Hepatocyte (in vitro differentiated cells): ENCODE results near the gene XRN1. TPM values are rescaled to one million over a fixed set of nuclear protein-coding genes. Genes with fewer than 3 reads are reported as not detected.
"Not testable (repeated sequence)": the region's sequence is repeated elsewhere in the genome, so short reads cannot be mapped to it uniquely, and the experiment has no call there.

Experiments used
- DNase-seq: peaks from one replicate; pipeline ENCODE4 v3.0.0-alpha.2; 2016; ENCODE audit warnings: low spot score
- H2AFZ ChIP-seq: fragments of 200-600 bp; sonication (generic); 2 replicates; pipeline ENCODE4 v1.6.0; 2016; ENCODE audit warnings: antibody characterized with exemption, mild to moderate bottlenecking
- H3K27ac ChIP-seq: fragments of 200-600 bp; sonication (generic); 2 replicates; pipeline ENCODE4 v1.5.1; 2016; ENCODE audit warnings: mild to moderate bottlenecking
- H3K27me3 ChIP-seq: fragments of 200-600 bp; sonication (generic); 2 replicates; pipeline ENCODE4 v1.6.1; 2016
- H3K36me3 ChIP-seq: fragments of 200-600 bp; sonication (generic); replicated peaks from 2 replicates; pipeline ENCODE4 v1.5.1; 2016; ENCODE audit warnings: low read depth; ENCODE audit not compliant: insufficient read depth
- H3K4me1 ChIP-seq: fragments of 200-600 bp; sonication (generic); 2 replicates; pipeline ENCODE4 v1.5.1; 2016; ENCODE audit warnings: mild to moderate bottlenecking, moderate library complexity; ENCODE audit not compliant: insufficient read depth
- H3K4me2 ChIP-seq: fragments of 200-600 bp; sonication (generic); 2 replicates; pipeline ENCODE4 v1.6.0; 2016
- H3K4me3 ChIP-seq: fragments of 200-600 bp; sonication (generic); 2 replicates; pipeline ENCODE4 v1.5.1; 2016; ENCODE audit warnings: mild to moderate bottlenecking
- H3K79me2 ChIP-seq: fragments of 200-600 bp; sonication (generic); 2 replicates; pipeline ENCODE4 v1.6.0; 2017; ENCODE audit warnings: mild to moderate bottlenecking
- H3K9me2 ChIP-seq: fragments of 200-600 bp; sonication (generic); replicated peaks from 2 replicates; pipeline ENCODE4 v1.6.0; 2017; ENCODE audit warnings: mild to moderate bottlenecking; ENCODE audit not compliant: insufficient read depth
- H3K9me3 ChIP-seq: fragments of 200-600 bp; sonication (generic); 2 replicates; pipeline ENCODE4 v1.5.1; 2016; ENCODE audit warnings: low read depth, mild to moderate bottlenecking
- H4K20me1 ChIP-seq: fragments of 200-600 bp; sonication (generic); 2 replicates; pipeline ENCODE4 v1.6.0; 2016; ENCODE audit warnings: mild to moderate bottlenecking; ENCODE audit not compliant: insufficient read depth, poor library complexity, severe bottlenecking
- CTCF ChIP-seq: fragments of 200-600 bp; sonication (generic); IDR thresholded peaks from 2 replicates; pipeline ENCODE4 v1.5.1; 2016; ENCODE audit warnings: antibody characterized with exemption, mild to moderate bottlenecking; ENCODE audit not compliant: poor library complexity
- EZH2 ChIP-seq: fragments of 200-600 bp; sonication (generic); IDR thresholded peaks from 2 replicates; pipeline ENCODE4 v1.6.1; 2016; ENCODE audit warnings: antibody characterized with exemption, mild to moderate bottlenecking, borderline replicate concordance
- EZH2phosphoT487 ChIP-seq: fragments of 200-600 bp; sonication (generic); IDR thresholded peaks from one replicate; pipeline ENCODE4 v1.6.1; 2018; ENCODE audit warnings: antibody characterized with exemption, mild to moderate bottlenecking, low read depth, moderate library complexity; ENCODE audit not compliant: unreplicated experiment, severe bottlenecking
- WGBS: methylation state at CpG from one replicate; pipeline ENCODE4 v1.1.6; 2016; ENCODE audit warnings: low lambda C conversion rate; ENCODE audit errors: missing lambda C conversion rate; 5-methylcytosine and 5-hydroxymethylcytosine counted together
- polyA plus RNA-seq: library from polyadenylated mRNA; unstranded; fragments of >200 nt; fragmentation: Nextera tagmentation; extraction: Ambion mirVana; gene quantifications from 2 replicates; pipeline ENCODE4 v1.2.1, GENCODE V29; 2016
- total RNA-seq: library from RNA; depleted of rRNA; stranded (reverse); fragments of >200 nt; gene quantifications from 2 replicates; pipeline ENCODE4 v1.2.3, GENCODE V29; 2014

The XRN1 gene
- total and polyA plus RNA-seq, 2 experiments from 2014 or later = 6.0 to 39.5 TPM

- Histone ChIP-seq H3K27ac (no peak overlapping the region), H3K9me3 (no peaks in the 10 kb centered on the region), H3K4me2 (no peak overlapping the region), H4K20me1 (no peaks in the 10 kb centered on the region), H3K9me2 (no peaks in the 10 kb centered on the region), H3K4me1 (no peaks in the 10 kb centered on the region), H2AFZ (no peak overlapping the region), H3K79me2 (no peaks in the 10 kb centered on the region), H3K36me3 (no peaks in the 10 kb centered on the region), H3K4me3 (no peak overlapping the region), H3K27me3 (no peaks in the 10 kb centered on the region)
- 81% methylated on average over 1 of the region's 1 CpG for WGBS
- DNase-seq = no peak
- no peak for TF ChIP-seq CTCF
- no peak for TF ChIP-seq EZH2phosphoT487
- no peak for TF ChIP-seq EZH2
These were observed 99.4 kb downstream of the XRN1 start for GRCh38 chr3:142348460-142348859.

GRCh38 chr3:142337994-142338393, 109.8 kb downstream of the XRN1 start:
- 83% methylated on average over 3 of the region's 3 CpGs for WGBS
- Histone ChIP-seq H2AFZ (no peak overlapping the region), H3K4me2 (no peak overlapping the region), H3K9me3 (no peaks in the 10 kb centered on the region), H3K9me2 (no peaks in the 10 kb centered on the region), H3K27me3 (no peaks in the 10 kb centered on the region), H3K4me1 (no peaks in the 10 kb centered on the region), H3K27ac (no peak overlapping the region), H3K4me3 (no peak overlapping the region), H4K20me1 (no peaks in the 10 kb centered on the region), H3K36me3 (no peaks in the 10 kb centered on the region), H3K79me2 (no peaks in the 10 kb centered on the region)
- no peak for DNase-seq
- no peak for TF ChIP-seq EZH2phosphoT487
- TF ChIP-seq CTCF = no peak
- TF ChIP-seq EZH2 = no peak

- Histone ChIP-seq H3K4me3 (no peak overlapping the region), H3K79me2 (no peaks in the 10 kb centered on the region), H3K27ac (no peak overlapping the region), H3K27me3 (no peaks in the 10 kb centered on the region), H3K9me2 (no peaks in the 10 kb centered on the region), H3K4me1 (no peaks in the 10 kb centered on the region), H3K36me3 (no peaks in the 10 kb centered on the region), H3K9me3 (no peaks in the 10 kb centered on the region), H2AFZ (no peak overlapping the region), H3K4me2 (no peak overlapping the region), H4K20me1 (no peaks in the 10 kb centered on the region)
- no peak for TF ChIP-seq CTCF
- WGBS = 88% methylated on average over 2 of the region's 2 CpGs
- DNase-seq = no peak
These were observed 115.4 kb downstream of the XRN1 start for GRCh38 chr3:142332390-142332789.

- not testable (repeated sequence) for H3K27ac ChIP-seq, H3K4me1 ChIP-seq, H3K4me3 ChIP-seq, H3K27me3 ChIP-seq, H3K79me2 ChIP-seq, H2AFZ ChIP-seq, DNase-seq, H3K4me2 ChIP-seq, H4K20me1 ChIP-seq, H3K9me3 ChIP-seq, H3K36me3 ChIP-seq, H3K9me2 ChIP-seq
- 100% methylated on average over 1 of the region's 1 CpG for WGBS
These were observed 123.4 kb downstream of the XRN1 start for GRCh38 chr3:142324275-142324953.
